ENCODE measurements around the gene ZNF846. TPM values are rescaled to one million over a fixed set of nuclear protein-coding genes. Genes with fewer than 3 reads are reported as not detected.
"Not testable (repeated sequence)": the region's sequence is repeated elsewhere in the genome, so short reads cannot be mapped to it uniquely, and the experiment has no call there.

The ZNF846 gene
- total RNA-seq, 1 donor from 2014 or later: 27.9 TPM

GRCh38 chr19:9784163-9784496 lies 15.6 kb upstream of the ZNF846 start:
- DNase-seq (ENCODE audit: low spot score): not testable (repeated sequence)

- DNase-seq (ENCODE audit: low spot score): no peak
Measured at GRCh38 chr19:9782338-9782737, 13.8 kb upstream of the ZNF846 start.

GRCh38 chr19:9757544-9758501 lies 10.7 kb downstream of the ZNF846 start:
- no peak for DNase-seq (ENCODE audit: low spot score)

- no peak for DNase-seq (ENCODE audit: low spot score)
Measured at GRCh38 chr19:9752701-9753443, 15.7 kb downstream of the ZNF846 start.

GRCh38 chr19:9751446-9751845 lies 17.1 kb downstream of the ZNF846 start:
- DNase-seq (ENCODE audit: low spot score): no peak

GRCh38 chr19:9741476-9742171 lies 26.9 kb downstream of the ZNF846 start:
- no peak for DNase-seq (ENCODE audit: low spot score)

GRCh38 chr19:9735986-9736385 lies 32.6 kb downstream of the ZNF846 start:
- DNase-seq (ENCODE audit: low spot score): no peak

- DNase-seq (ENCODE audit: low spot score): not testable (repeated sequence)
Measured at GRCh38 chr19:9730056-9730455, 38.5 kb downstream of the ZNF846 start.

GRCh38 chr19:9729162-9729561 lies 39.4 kb downstream of the ZNF846 start:
- DNase-seq (ENCODE audit: low spot score): no peak

- no peak for DNase-seq (ENCODE audit: low spot score)
Measured at GRCh38 chr19:9727644-9728043, 40.9 kb downstream of the ZNF846 start.

- DNase-seq (ENCODE audit: low spot score): not testable (repeated sequence)
Measured at GRCh38 chr19:9725508-9726201, 42.9 kb downstream of the ZNF846 start.

- no peak for DNase-seq (ENCODE audit: low spot score)
Measured at GRCh38 chr19:9724157-9724556, 44.4 kb downstream of the ZNF846 start.

GRCh38 chr19:9721861-9722260 lies 46.7 kb downstream of the ZNF846 start:
- DNase-seq (ENCODE audit: low spot score): no peak

GRCh38 chr19:9720541-9720940 lies 48.0 kb downstream of the ZNF846 start:
- no peak for DNase-seq (ENCODE audit: low spot score)

- no peak for DNase-seq (ENCODE audit: low spot score)
Measured at GRCh38 chr19:9711815-9712214, 56.7 kb downstream of the ZNF846 start.

- peak; percentile 22 for DNase-seq (ENCODE audit: low spot score)
Measured at GRCh38 chr19:9709305-9709704, 59.2 kb downstream of the ZNF846 start.

- DNase-seq (ENCODE audit: low spot score): no peak
Measured at GRCh38 chr19:9705836-9706235, 62.7 kb downstream of the ZNF846 start.

- no peak for DNase-seq (ENCODE audit: low spot score)
Measured at GRCh38 chr19:9702186-9702585, 66.4 kb downstream of the ZNF846 start.

Measured in umbilical cord (tissue), 2 donors.